ENCODE data around the gene CHCHD6.

CHCHD6 gene

DNA sequence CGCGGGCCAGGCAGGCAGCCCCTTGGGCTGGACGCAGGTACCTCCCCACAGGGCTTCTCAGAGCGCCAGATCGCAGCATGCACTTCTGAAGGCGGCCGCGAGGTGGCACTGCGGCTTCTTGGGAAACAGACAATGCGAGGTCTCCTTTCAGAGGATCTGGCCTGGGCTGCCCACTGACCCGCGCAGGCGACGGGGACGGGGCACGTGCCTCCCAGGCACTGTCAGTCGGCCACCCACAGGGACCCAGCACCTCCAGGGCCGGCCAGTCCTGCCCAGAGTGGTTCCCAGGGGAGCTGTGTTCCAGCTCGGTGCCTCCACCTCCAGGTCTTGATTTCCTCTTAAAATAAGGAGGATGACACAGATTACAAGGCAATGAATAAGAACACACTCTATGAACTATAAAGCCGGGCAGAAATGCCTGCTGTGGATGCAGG, 24.7 kb upstream of the CHCHD6 start:
- Mint-ChIP-seq H3K27me3 (peaks cover 40% of the 10 kb centered on the region), H3K4me1 (peaks cover 7% of the 10 kb centered on the region), H3K9me3 (peaks cover 5% of the 10 kb centered on the region), H3K36me3 (no peaks in the 10 kb centered on the region), H3K27ac (no peak overlapping the region), H3K4me3 (no peak overlapping the region)
- DNase-seq, result peak; percentile 82
- CTCF ChIA-PET, result interaction anchor here (0.9 to 2.9 kb wide), 9 partner anchors 57 to 867 kb away, joined by 3 to 28 read pairs (median 4); no protein-coding TSS in a partner anchor

- Mint-ChIP-seq H3K4me1 (peaks cover 7% of the 10 kb centered on the region), H3K9me3 (no peaks in the 10 kb centered on the region), H3K36me3 (no peaks in the 10 kb centered on the region), H3K27me3 (peaks cover 40% of the 10 kb centered on the region), H3K27ac (no peak overlapping the region), H3K4me3 (no peak overlapping the region)
- CTCF ChIA-PET, result interaction anchor here (1.0 to 2.9 kb wide), 7 partner anchors 58 to 867 kb away, joined by 3 to 28 read pairs (median 5); no protein-coding TSS in a partner anchor
- DNase-seq, result no peak
Measured at GRCh38 chr3:126679831-126680666, 24.0 kb upstream of the CHCHD6 start.

GRCh38 chr3:126680667-126681055, 23.4 kb upstream of the CHCHD6 start:
- Mint-ChIP-seq H3K36me3 (no peaks in the 10 kb centered on the region), H3K9me3 (no peaks in the 10 kb centered on the region), H3K27ac (no peak overlapping the region), H3K4me3 (no peak overlapping the region), H3K4me1 (peaks cover 7% of the 10 kb centered on the region), H3K27me3 (peaks cover 40% of the 10 kb centered on the region)
- DNase-seq, result no peak
- CTCF ChIA-PET, result interaction anchor here (1.1 to 2.9 kb wide), 3 partner anchors 773 to 866 kb away, joined by 4 to 28 read pairs (median 4); no protein-coding TSS in a partner anchor

DNA sequence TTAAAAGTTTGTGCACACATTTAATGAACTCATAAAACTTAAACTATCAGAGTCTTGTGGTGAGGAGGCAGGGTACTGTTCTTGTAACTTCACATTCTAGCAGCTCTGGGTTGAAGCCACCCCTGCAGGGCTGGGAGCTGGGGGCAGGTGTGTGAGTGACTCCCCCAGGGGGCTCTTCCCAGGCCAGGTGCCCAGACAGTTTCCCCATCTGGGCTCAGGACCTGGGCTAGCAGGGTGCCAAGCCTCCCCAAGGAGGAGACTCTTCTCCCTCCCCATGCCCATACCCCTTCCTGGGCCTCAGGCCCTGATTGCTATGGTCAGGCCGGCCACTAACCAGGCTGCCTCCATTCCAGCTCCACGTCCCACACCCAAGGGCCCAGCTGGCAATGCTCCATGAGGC, 22.0 kb upstream of the CHCHD6 start:
- Mint-ChIP-seq H3K4me3 (no peak overlapping the region), H3K4me1 (peaks cover 7% of the 10 kb centered on the region), H3K27ac (no peak overlapping the region), H3K27me3 (peaks cover 40% of the 10 kb centered on the region), H3K9me3 (no peaks in the 10 kb centered on the region), H3K36me3 (no peaks in the 10 kb centered on the region)
- no peak for DNase-seq
- CTCF ChIA-PET, result interaction anchor here (1.1 to 1.4 kb wide), 2 partner anchors 862 to 866 kb away, joined by 3 read pairs; no protein-coding TSS in a partner anchor

DNA sequence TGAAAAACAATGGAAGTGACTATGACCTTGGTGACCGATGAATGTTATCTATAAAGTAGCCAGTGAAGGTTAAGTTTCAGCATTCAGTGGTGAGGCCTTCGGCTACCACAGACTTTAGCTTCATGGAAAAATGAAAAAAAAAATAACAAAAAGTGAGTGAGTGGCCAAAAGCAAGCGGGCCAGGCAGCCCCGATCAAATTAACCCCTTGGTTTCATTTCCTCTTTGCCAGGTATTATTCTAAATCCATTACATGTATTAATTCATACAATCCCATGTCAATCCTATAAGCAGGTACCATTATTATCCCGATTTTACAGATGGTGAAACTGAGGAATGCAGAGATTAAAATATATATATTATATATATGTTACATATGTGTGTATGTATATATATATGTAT, 21.0 kb upstream of the CHCHD6 start:
- Mint-ChIP-seq H3K4me1 (peaks cover 7% of the 10 kb centered on the region), H3K9me3 (no peaks in the 10 kb centered on the region), H3K27ac (no peak overlapping the region), H3K36me3 (no peaks in the 10 kb centered on the region), H3K4me3 (no peak overlapping the region), H3K27me3 (peaks cover 29% of the 10 kb centered on the region)
- no peak for DNase-seq
- CTCF ChIA-PET, result no interaction called here

- Mint-ChIP-seq H3K27ac (no peak overlapping the region), H3K27me3 (peaks cover 22% of the 10 kb centered on the region), H3K4me3 (no peak overlapping the region), H3K36me3 (no peaks in the 10 kb centered on the region), H3K9me3 (no peaks in the 10 kb centered on the region), H3K4me1 (no peaks in the 10 kb centered on the region)
- CTCF ChIA-PET, result interaction anchor here (0.8 kb wide), 1 partner anchor 1312 kb away, joined by 3 read pairs; no protein-coding TSS in a partner anchor
- no peak for DNase-seq
Measured at GRCh38 chr3:126684218-126684751, 19.8 kb upstream of the CHCHD6 start.

DNA sequence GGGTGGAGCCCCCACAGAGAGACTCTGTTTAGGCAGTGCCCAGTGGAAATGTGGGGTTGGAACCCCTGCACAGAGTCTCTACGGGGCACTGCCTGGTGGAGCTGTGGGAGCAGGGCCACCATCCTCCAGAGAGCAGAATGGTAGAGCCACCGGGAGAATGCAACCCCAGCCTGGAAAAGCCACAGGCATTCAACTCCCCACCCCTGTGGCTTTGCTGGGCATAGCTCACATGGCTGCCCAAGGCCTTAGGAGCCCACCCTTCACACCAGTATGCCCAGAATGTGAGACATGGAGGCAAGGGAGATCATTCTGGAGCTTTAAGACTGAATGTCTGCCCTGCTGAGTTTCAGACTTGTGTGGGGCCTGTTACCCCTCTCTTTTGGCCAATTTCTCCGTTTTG, 19.0 kb upstream of the CHCHD6 start:
- Mint-ChIP-seq H3K27me3 (peaks cover 17% of the 10 kb centered on the region), H3K4me3 (no peak overlapping the region), H3K36me3 (no peaks in the 10 kb centered on the region), H3K4me1 (no peaks in the 10 kb centered on the region), H3K27ac (no peak overlapping the region), H3K9me3 (no peaks in the 10 kb centered on the region)
- no peak for DNase-seq
- CTCF ChIA-PET, result no interaction called here

GRCh38 chr3:126685493-126685892, 18.5 kb upstream of the CHCHD6 start:
- Mint-ChIP-seq H3K27me3 (peaks cover 17% of the 10 kb centered on the region), H3K27ac (no peak overlapping the region), H3K4me3 (no peak overlapping the region), H3K9me3 (no peaks in the 10 kb centered on the region), H3K4me1 (no peaks in the 10 kb centered on the region), H3K36me3 (no peaks in the 10 kb centered on the region)
- CTCF ChIA-PET, result no interaction called here
- DNase-seq, result no peak

GRCh38 chr3:126691765-126692164, 12.3 kb upstream of the CHCHD6 start:
- CTCF ChIA-PET, result no interaction called here
- no peak overlapping the region for H3K4me3 Mint-ChIP-seq
- DNase-seq, result no peak
- H3K27me3 Mint-ChIP-seq, result peaks cover 26% of the 10 kb centered on the region
- H3K4me1 Mint-ChIP-seq, result no peaks in the 10 kb centered on the region
- no peaks in the 10 kb centered on the region for H3K36me3 Mint-ChIP-seq
- H3K27ac Mint-ChIP-seq, result no peak overlapping the region
- H3K9me3 Mint-ChIP-seq, result no peaks in the 10 kb centered on the region

DNA sequence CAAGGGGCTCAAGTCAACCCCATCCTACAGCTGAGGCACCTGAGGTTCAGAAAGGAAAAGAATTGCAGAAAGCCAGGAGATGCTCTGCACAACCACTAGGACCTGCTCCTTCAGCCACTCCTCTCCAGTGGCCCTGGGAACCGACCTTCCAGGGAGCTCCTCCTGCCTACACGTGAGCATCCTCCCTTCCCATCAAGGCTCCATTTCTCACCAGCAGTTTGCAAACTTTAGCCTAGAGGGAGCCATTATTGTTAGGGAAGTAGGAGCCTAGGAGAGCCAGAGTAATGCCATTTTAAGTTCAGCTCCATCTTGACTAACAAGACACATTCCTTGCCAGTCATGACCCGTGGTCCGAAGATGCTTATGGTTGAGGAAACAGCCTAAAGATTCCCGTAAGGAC, 11.2 kb upstream of the CHCHD6 start:
- no peaks in the 10 kb centered on the region for H3K9me3 Mint-ChIP-seq
- no peak overlapping the region for H3K27ac Mint-ChIP-seq
- no peak for DNase-seq
- CTCF ChIA-PET, result no interaction called here
- no peaks in the 10 kb centered on the region for H3K4me1 Mint-ChIP-seq
- H3K4me3 Mint-ChIP-seq, result no peak overlapping the region
- H3K27me3 Mint-ChIP-seq, result peaks cover 27% of the 10 kb centered on the region
- H3K36me3 Mint-ChIP-seq, result no peaks in the 10 kb centered on the region

DNA sequence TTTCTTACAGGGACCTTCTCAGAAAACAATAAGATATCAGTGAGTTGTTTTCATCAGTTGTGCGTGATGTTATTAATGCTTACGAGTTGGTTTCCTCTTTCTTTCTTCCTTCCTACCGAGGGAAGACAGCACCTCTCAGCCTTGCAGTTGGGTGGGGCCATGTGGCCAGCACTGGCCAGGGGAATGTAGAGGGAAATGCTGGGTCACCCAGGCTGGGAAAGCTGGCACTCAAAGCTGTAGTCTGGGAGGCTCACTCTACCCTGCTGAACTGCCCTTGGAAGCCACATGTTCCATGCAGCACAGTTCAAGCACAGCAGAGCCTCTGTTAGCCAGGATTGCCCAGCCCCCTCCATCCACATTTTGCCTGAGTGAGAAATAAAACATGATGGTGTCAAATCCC, 10.1 kb upstream of the CHCHD6 start:
- no peak overlapping the region for H3K27ac Mint-ChIP-seq
- no peaks in the 10 kb centered on the region for H3K4me1 Mint-ChIP-seq
- H3K4me3 Mint-ChIP-seq, result no peak overlapping the region
- CTCF ChIA-PET, result no interaction called here
- H3K27me3 Mint-ChIP-seq, result peaks cover 28% of the 10 kb centered on the region
- no peaks in the 10 kb centered on the region for H3K9me3 Mint-ChIP-seq
- no peak for DNase-seq
- H3K36me3 Mint-ChIP-seq, result no peaks in the 10 kb centered on the region

DNA sequence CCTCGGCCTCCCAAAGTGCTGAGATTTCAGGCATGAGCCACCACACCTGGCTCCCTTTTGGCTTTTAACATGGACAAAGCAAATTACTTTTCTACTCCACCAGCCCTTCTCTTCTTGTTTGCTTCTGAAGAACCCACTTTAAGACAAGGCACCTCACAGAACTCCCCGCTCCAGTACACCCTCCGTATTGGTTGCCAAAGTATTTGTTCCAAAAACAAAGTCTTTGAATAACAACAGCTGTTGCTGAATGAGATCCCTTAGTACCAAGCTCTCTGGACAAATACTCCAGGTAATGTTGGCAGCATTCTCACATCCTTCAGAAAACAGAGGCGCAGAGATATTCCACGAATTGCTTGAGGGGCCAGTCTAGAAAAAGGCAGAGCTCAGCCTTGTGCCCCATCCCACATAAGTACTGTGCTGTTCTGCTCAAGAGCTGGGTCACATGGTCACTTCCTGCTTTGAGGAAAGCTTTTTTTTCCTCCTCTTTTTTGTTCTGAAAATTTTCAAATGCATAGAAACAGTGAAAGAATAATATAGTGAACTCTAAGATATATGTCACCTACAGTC, 7.3 kb upstream of the CHCHD6 start:
- H3K9me3 Mint-ChIP-seq, result no peaks in the 10 kb centered on the region
- H3K36me3 Mint-ChIP-seq, result no peaks in the 10 kb centered on the region
- H3K4me3 Mint-ChIP-seq, result no peak overlapping the region
- H3K27me3 Mint-ChIP-seq, result peaks cover 38% of the 10 kb centered on the region
- CTCF ChIA-PET, result no interaction called here
- H3K4me1 Mint-ChIP-seq, result no peaks in the 10 kb centered on the region
- H3K27ac Mint-ChIP-seq, result no peak overlapping the region
- no peak for DNase-seq

GRCh38 chr3:126699011-126699410, 5.0 kb upstream of the CHCHD6 start:
- CTCF ChIA-PET, result no interaction called here
- no peaks in the 10 kb centered on the region for H3K36me3 Mint-ChIP-seq

GRCh38 chr3:126704494-126705214, 614 bp downstream of the CHCHD6 start:
- DNase-seq, result no peak
- H3K27ac Mint-ChIP-seq, result no peak overlapping the region
- CTCF ChIA-PET, result interaction anchor here (1.3 kb wide), 1 partner anchor 182 kb away, joined by 3 read pairs; no protein-coding TSS in a partner anchor
- H3K4me1 Mint-ChIP-seq, result peaks cover 16% of the 10 kb centered on the region
- peaks cover 19% of the 10 kb centered on the region for H3K27me3 Mint-ChIP-seq
- no peaks in the 10 kb centered on the region for H3K36me3 Mint-ChIP-seq
- H3K9me3 Mint-ChIP-seq, result no peaks in the 10 kb centered on the region
- peak overlapping the region; percentile 88 for H3K4me3 Mint-ChIP-seq

More at GRCh38 chr3:126699011-126699410, 5.0 kb upstream of the CHCHD6 start:
- Mint-ChIP-seq H3K9me3 (no peaks in the 10 kb centered on the region), H3K4me3 (no peak overlapping the region), H3K27me3 (peaks cover 43% of the 10 kb centered on the region), H3K27ac (no peak overlapping the region), H3K4me1 (peaks cover 9% of the 10 kb centered on the region)
- no peak for DNase-seq
